ENCODE measurements around the gene PCDH15. TPM values are rescaled to one million over a fixed set of nuclear protein-coding genes. Genes with fewer than 3 reads are reported as not detected.

Gene PCDH15
- total RNA-seq, 1 donor from 2014 or later, result not detected

GRCh38 chr10:54478601-54479000 lies 322.4 kb downstream of the PCDH15 start:
- no peak for FAIRE-seq
- no peak for TF ChIP-seq CTCF (IDR thresholded peaks at IDR 0.05; ENCODE audit: insufficient read depth, low read length, severe bottlenecking)
- no peaks in the 10 kb centered on the region for H3K27me3 ChIP-seq (ENCODE audit: control insufficient read depth, insufficient read depth, low read length)

GRCh38 chr10:54477738-54478137 lies 323.3 kb downstream of the PCDH15 start:
- no peak for TF ChIP-seq CTCF (IDR thresholded peaks at IDR 0.05; ENCODE audit: insufficient read depth, low read length, severe bottlenecking)
- FAIRE-seq (no peak), DNase-seq (ENCODE audit: low read depth) (no peak)
- H3K4me3 ChIP-seq (ENCODE audit: low read depth, low read length), result no peak overlapping the region
- no peaks in the 10 kb centered on the region for H3K27me3 ChIP-seq (ENCODE audit: control insufficient read depth, insufficient read depth, low read length)
- H3K36me3 ChIP-seq (ENCODE audit: control insufficient read depth, insufficient read depth, low read length), result no peaks in the 10 kb centered on the region

More at GRCh38 chr10:54478601-54479000, 322.4 kb downstream of the PCDH15 start:
- DNase-seq (ENCODE audit: low read depth), result no peak
- Histone ChIP-seq H3K36me3 (ENCODE audit: control insufficient read depth, insufficient read depth, low read length) (no peaks in the 10 kb centered on the region), H3K4me3 (ENCODE audit: low read depth, low read length) (no peak overlapping the region)

- Histone ChIP-seq H3K4me3 (ENCODE audit: low read depth, low read length) (no peak overlapping the region), H3K36me3 (ENCODE audit: control insufficient read depth, insufficient read depth, low read length) (no peaks in the 10 kb centered on the region), H3K27me3 (ENCODE audit: control insufficient read depth, insufficient read depth, low read length) (no peaks in the 10 kb centered on the region)
- FAIRE-seq (no peak), DNase-seq (ENCODE audit: low read depth) (no peak)
- TF ChIP-seq CTCF (IDR thresholded peaks at IDR 0.05; ENCODE audit: insufficient read depth, low read length, severe bottlenecking), result no peak
These were observed 330.8 kb downstream of the PCDH15 start for GRCh38 chr10:54470324-54470631.

GRCh38 chr10:54469587-54470323 lies 331.3 kb downstream of the PCDH15 start:
- TF ChIP-seq CTCF (IDR thresholded peaks at IDR 0.05; ENCODE audit: insufficient read depth, low read length, severe bottlenecking), result no peak
- DNase-seq (ENCODE audit: low read depth), result no peak
- Histone ChIP-seq H3K27me3 (ENCODE audit: control insufficient read depth, insufficient read depth, low read length) (no peaks in the 10 kb centered on the region), H3K4me3 (ENCODE audit: low read depth, low read length) (no peak overlapping the region), H3K36me3 (ENCODE audit: control insufficient read depth, insufficient read depth, low read length) (no peaks in the 10 kb centered on the region)
- FAIRE-seq, result no peak

- DNase-seq (ENCODE audit: low read depth) (no peak), FAIRE-seq (no peak)
- no peaks in the 10 kb centered on the region for H3K27me3 ChIP-seq (ENCODE audit: control insufficient read depth, insufficient read depth, low read length)
These were observed 346.8 kb downstream of the PCDH15 start for GRCh38 chr10:54454271-54454670.

More at GRCh38 chr10:54454271-54454670, 346.8 kb downstream of the PCDH15 start:
- no peak for TF ChIP-seq CTCF (IDR thresholded peaks at IDR 0.05; ENCODE audit: insufficient read depth, low read length, severe bottlenecking)
- Histone ChIP-seq H3K4me3 (ENCODE audit: low read depth, low read length) (no peak overlapping the region), H3K36me3 (ENCODE audit: control insufficient read depth, insufficient read depth, low read length) (no peaks in the 10 kb centered on the region)
